Neural cell (in vitro differentiated cells): ENCODE measurements around the gene FAM53B. TPM values are rescaled to one million over a fixed set of nuclear protein-coding genes. Genes with fewer than 3 reads are reported as not detected.

Experiments
- H2AFZ ChIP-seq: fragments of 200-600, 300-800 bp; sonication (generic), shearing (Covaris generic); 2 replicates; pipeline ENCODE4 v1.6.0; 2014; ENCODE audit warnings: low read depth, mild to moderate bottlenecking, antibody characterized with exemption, low read length, moderate library complexity
- H3F3A ChIP-seq: fragments of 200-600 bp; shearing (Covaris generic); 2 replicates; pipeline ENCODE4 v1.6.1; 2016; ENCODE audit warnings: mild to moderate bottlenecking, moderate library complexity, mixed read lengths, antibody characterized with exemption, low read length; ENCODE audit not compliant: insufficient read depth, poor library complexity, severe bottlenecking
- H3K27ac ChIP-seq: fragments of 200-600, 300-800 bp; sonication (generic), shearing (Covaris generic); 2 replicates; pipeline ENCODE4 v1.5.1; 2014; ENCODE audit warnings: mild to moderate bottlenecking, low read length, moderate library complexity
- H3K27me3 ChIP-seq: fragments of 300-800, 200-600 bp; sonication (generic), shearing (Covaris generic); 2 replicates; pipeline ENCODE4 v1.6.0; 2014; ENCODE audit warnings: mild to moderate bottlenecking, low read depth, low read length, moderate library complexity; ENCODE audit not compliant: insufficient read depth
- H3K36me3 ChIP-seq: fragments of 300-800, 200-600 bp; sonication (generic), shearing (Covaris generic); 2 replicates; pipeline ENCODE4 v1.5.1; 2014; ENCODE audit warnings: mild to moderate bottlenecking, antibody characterized with exemption, low read length, moderate library complexity; ENCODE audit not compliant: insufficient read depth
- H3K4me2 ChIP-seq: fragments of 300-800, 200-600 bp; sonication (generic), shearing (Covaris generic); 2 replicates; pipeline ENCODE4 v1.6.0; 2014; ENCODE audit warnings: mild to moderate bottlenecking, low read length
- H3K4me3 ChIP-seq: fragments of 300-800, 200-600 bp; sonication (generic), shearing (Covaris generic); 2 replicates; pipeline ENCODE4 v1.5.1; 2014; ENCODE audit warnings: mild to moderate bottlenecking, low read length, moderate library complexity
- H3K79me2 ChIP-seq: fragments of 200-600 bp; shearing (Covaris generic); replicated peaks from 2 replicates; pipeline ENCODE4 v1.6.0; 2014; ENCODE audit warnings: mild to moderate bottlenecking, low read length, moderate library complexity; ENCODE audit not compliant: insufficient read depth
- H3K9ac ChIP-seq: fragments of 300-800, 200-600 bp; sonication (generic), shearing (Covaris generic); 2 replicates; pipeline ENCODE4 v1.6.1; 2016; ENCODE audit warnings: mild to moderate bottlenecking, low read length, mixed read lengths
- H3K9me2 ChIP-seq: fragments of 200-600 bp; shearing (Covaris generic); 2 replicates; pipeline ENCODE4 v1.6.1; 2016; ENCODE audit warnings: mild to moderate bottlenecking, low read length, mixed read lengths; ENCODE audit not compliant: insufficient read depth
- H3K9me3 ChIP-seq: fragments of 200-600, 300-800 bp; sonication (generic), shearing (Covaris generic); 2 replicates; pipeline ENCODE4 v1.6.1; 2016; ENCODE audit warnings: mild to moderate bottlenecking, mixed run types, low read length, moderate library complexity, mixed read lengths
- H4K20me1 ChIP-seq: fragments of 200-600 bp; shearing (Covaris generic); 2 replicates; pipeline ENCODE4 v1.6.1; 2016; ENCODE audit warnings: mild to moderate bottlenecking, mixed run types; ENCODE audit not compliant: insufficient read depth
- EP300 ChIP-seq: fragments of 450-650 bp; conservative IDR thresholded peaks from 2 replicates; pipeline ENCODE4 v1.6.1; 2014; ENCODE audit warnings: antibody characterized with exemption, mild to moderate bottlenecking, moderate library complexity; ENCODE audit not compliant: poor library complexity, severe bottlenecking
- EZH2 ChIP-seq: fragments of 200-600, 300-800 bp; shearing (Covaris generic), sonication (generic); IDR thresholded peaks from 2 replicates; pipeline ENCODE4 v1.6.1; 2014; ENCODE audit warnings: antibody characterized with exemption, low read length, borderline replicate concordance, mild to moderate bottlenecking; ENCODE audit not compliant: insufficient read depth, poor library complexity, severe bottlenecking
- MXI1 ChIP-seq: fragments of 450-650 bp; conservative IDR thresholded peaks from 2 replicates; pipeline ENCODE4 v1.6.1; 2014; ENCODE audit warnings: antibody characterized with exemption, mild to moderate bottlenecking; ENCODE audit not compliant: poor library complexity, severe bottlenecking
- POLR2AphosphoS5 ChIP-seq: IDR thresholded peaks from 2 replicates; pipeline ENCODE4 v1.6.1; 2012
- RAD21 ChIP-seq: fragments of 450-650 bp; conservative IDR thresholded peaks from 2 replicates; pipeline ENCODE4 v1.6.1; 2014; ENCODE audit warnings: antibody characterized with exemption, mild to moderate bottlenecking, moderate library complexity
- SMC3 ChIP-seq: fragments of 450-650 bp; conservative IDR thresholded peaks from 2 replicates; pipeline ENCODE4 v1.6.1; 2014; ENCODE audit warnings: antibody characterized with exemption, mild to moderate bottlenecking, moderate library complexity; ENCODE audit not compliant: poor library complexity
- TAF1 ChIP-seq: IDR thresholded peaks from 2 replicates; pipeline ENCODE4 v1.6.1; 2012; ENCODE audit warnings: low read depth
- polyA plus RNA-seq: library from polyadenylated mRNA; depleted of rRNA; stranded (reverse); fragments of >200 nt; gene quantifications from 2 replicates; pipeline ENCODE4 v1.2.3, GENCODE V29; 2014
- small RNA-seq, 3 experiments: library from RNA; depleted of rRNA; stranded (forward); fragments of <200 nt; gene quantifications; one replicate each; pipeline ENCODE3, GENCODE V24; 2012
- TF ChIP-seq, protein P1 (sequence below): fragments of 450-650 bp; IDR thresholded peaks from 2 replicates; pipeline ENCODE4 v1.5.1; 2014; ENCODE audit warnings: antibody characterized with exemption, mild to moderate bottlenecking, moderate library complexity; ENCODE audit not compliant: poor library complexity, severe bottlenecking
- TF ChIP-seq, protein P2 (sequence below): IDR thresholded peaks from 2 replicates; pipeline ENCODE4 v1.6.1; 2012; ENCODE audit warnings: borderline replicate concordance

FAM53B gene
- polyA plus RNA-seq, 1 donor from 2014 or later: 21.8 TPM

DNA sequence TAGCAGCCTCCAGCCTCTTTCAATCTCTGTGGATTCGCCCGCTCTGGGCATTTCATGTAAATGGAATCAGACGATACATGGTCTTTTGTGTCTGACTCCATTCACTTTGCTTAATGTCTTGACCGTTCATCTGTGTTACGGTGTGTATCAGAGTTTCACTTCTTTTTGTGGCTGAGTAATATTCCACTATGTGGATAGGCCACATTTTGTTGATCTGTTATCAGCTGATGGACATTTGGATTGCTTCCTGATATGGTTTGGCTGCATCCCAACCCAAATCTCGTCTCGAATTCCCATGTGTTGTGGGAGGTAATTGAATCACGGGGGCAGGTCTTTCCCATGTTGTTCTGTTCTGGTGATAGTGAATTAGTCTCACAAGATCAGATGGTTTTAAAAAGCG lies 173.5 kb downstream of the FAM53B start:
- no peaks in the 10 kb centered on the region for H3K9me2 ChIP-seq
- H4K20me1 ChIP-seq: no peaks in the 10 kb centered on the region
- H3K79me2 ChIP-seq: no peaks in the 10 kb centered on the region
- no peak overlapping the region for H3K4me3 ChIP-seq
- no peak overlapping the region for H3K4me2 ChIP-seq
- no peaks in the 10 kb centered on the region for H3F3A ChIP-seq
- TF ChIP-seq TAF1 (no peak), MXI1 (no peak), EZH2 (no peak), POLR2AphosphoS5 (no peak), SMC3 (no peak), RAD21 (no peak), EP300 (no peak)
- H3K9ac ChIP-seq: no peak overlapping the region
- no peak overlapping the region for H2AFZ ChIP-seq
- no peaks in the 10 kb centered on the region for H3K36me3 ChIP-seq
- no peak overlapping the region for H3K27ac ChIP-seq
- no peaks in the 10 kb centered on the region for H3K9me3 ChIP-seq
- H3K27me3 ChIP-seq: no peaks in the 10 kb centered on the region

DNA sequence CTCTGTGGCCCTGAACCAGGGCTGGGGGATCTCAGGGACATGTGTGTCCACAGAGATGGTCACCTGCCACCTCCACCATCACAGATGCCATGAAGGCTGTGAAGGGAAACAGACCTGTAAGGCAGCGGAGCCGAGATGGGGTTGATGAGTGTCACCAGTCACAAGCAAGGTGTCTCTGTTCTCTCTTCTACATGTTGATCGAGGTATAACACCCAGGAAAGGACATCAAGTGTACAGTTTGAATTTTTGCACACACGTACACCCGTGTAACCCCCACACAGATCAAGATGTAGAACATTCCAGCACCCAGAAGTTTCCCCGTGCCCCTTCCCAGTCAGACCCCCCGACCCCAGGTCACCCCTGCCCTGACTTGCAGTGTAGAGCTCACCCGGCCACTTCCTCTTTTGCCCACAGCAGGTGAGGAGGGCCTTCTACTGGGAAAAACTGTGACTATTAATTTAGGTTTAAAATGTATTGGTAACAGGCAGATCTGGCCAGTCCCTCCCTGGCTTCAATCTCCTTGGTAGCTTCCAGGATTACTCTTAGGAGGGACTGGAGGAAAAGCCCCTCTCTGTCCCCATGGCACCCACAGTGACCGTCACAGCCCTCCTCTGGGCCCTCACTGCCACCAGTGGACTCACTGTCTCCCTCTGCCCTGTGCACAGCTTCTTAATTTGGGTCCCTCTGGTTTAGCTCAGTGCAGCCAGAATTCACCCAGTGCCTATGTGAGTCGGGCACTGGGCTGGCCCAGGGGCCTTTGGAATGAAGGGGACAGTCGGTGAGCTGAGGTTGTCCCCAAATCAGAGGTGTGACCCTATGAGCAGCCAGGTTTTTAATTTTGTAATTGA lies 174.3 kb downstream of the FAM53B start:
- Histone ChIP-seq H3K9me3 (no peaks in the 10 kb centered on the region), H3K9ac (no peak overlapping the region), H3K9me2 (no peaks in the 10 kb centered on the region), H3K36me3 (no peaks in the 10 kb centered on the region), H3K4me3 (no peak overlapping the region), H3K27me3 (no peaks in the 10 kb centered on the region), H3K79me2 (no peaks in the 10 kb centered on the region), H2AFZ (no peak overlapping the region), H3K27ac (no peak overlapping the region), H3K4me2 (no peak overlapping the region), H3F3A (no peaks in the 10 kb centered on the region), H4K20me1 (no peaks in the 10 kb centered on the region)
- TF ChIP-seq RAD21 (no peak), SMC3 (no peak), TAF1 (no peak), EP300 (no peak), MXI1 (no peak), EZH2 (no peak), POLR2AphosphoS5 (no peak)
- TF ChIP-seq, protein P1, sequence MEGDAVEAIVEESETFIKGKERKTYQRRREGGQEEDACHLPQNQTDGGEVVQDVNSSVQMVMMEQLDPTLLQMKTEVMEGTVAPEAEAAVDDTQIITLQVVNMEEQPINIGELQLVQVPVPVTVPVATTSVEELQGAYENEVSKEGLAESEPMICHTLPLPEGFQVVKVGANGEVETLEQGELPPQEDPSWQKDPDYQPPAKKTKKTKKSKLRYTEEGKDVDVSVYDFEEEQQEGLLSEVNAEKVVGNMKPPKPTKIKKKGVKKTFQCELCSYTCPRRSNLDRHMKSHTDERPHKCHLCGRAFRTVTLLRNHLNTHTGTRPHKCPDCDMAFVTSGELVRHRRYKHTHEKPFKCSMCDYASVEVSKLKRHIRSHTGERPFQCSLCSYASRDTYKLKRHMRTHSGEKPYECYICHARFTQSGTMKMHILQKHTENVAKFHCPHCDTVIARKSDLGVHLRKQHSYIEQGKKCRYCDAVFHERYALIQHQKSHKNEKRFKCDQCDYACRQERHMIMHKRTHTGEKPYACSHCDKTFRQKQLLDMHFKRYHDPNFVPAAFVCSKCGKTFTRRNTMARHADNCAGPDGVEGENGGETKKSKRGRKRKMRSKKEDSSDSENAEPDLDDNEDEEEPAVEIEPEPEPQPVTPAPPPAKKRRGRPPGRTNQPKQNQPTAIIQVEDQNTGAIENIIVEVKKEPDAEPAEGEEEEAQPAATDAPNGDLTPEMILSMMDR: no peak
- TF ChIP-seq, protein P2, sequence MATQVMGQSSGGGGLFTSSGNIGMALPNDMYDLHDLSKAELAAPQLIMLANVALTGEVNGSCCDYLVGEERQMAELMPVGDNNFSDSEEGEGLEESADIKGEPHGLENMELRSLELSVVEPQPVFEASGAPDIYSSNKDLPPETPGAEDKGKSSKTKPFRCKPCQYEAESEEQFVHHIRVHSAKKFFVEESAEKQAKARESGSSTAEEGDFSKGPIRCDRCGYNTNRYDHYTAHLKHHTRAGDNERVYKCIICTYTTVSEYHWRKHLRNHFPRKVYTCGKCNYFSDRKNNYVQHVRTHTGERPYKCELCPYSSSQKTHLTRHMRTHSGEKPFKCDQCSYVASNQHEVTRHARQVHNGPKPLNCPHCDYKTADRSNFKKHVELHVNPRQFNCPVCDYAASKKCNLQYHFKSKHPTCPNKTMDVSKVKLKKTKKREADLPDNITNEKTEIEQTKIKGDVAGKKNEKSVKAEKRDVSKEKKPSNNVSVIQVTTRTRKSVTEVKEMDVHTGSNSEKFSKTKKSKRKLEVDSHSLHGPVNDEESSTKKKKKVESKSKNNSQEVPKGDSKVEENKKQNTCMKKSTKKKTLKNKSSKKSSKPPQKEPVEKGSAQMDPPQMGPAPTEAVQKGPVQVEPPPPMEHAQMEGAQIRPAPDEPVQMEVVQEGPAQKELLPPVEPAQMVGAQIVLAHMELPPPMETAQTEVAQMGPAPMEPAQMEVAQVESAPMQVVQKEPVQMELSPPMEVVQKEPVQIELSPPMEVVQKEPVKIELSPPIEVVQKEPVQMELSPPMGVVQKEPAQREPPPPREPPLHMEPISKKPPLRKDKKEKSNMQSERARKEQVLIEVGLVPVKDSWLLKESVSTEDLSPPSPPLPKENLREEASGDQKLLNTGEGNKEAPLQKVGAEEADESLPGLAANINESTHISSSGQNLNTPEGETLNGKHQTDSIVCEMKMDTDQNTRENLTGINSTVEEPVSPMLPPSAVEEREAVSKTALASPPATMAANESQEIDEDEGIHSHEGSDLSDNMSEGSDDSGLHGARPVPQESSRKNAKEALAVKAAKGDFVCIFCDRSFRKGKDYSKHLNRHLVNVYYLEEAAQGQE: no peak

Small RNA genes lying within 50 kb of the gene (small RNA-seq; reads per million reads assigned to genes)
- gene RF00019: 0 to 1.2 (median 0) reads per million in 3 experiments

Other genes with a start within 250 kb of the FAM53B start
- 47.4 and 63.7 TPM in 2 replicates for gene EEF1AKMT2, start 47.5 kb upstream of the FAM53B start, polyA plus RNA-seq
- gene ABRAXAS2, start 57.4 kb upstream of the FAM53B start, polyA plus RNA-seq: 19.9 and 22.3 TPM in 2 replicates
- 47.7 and 49.4 TPM in 2 replicates for gene ZRANB1, start 197.7 kb upstream of the FAM53B start, polyA plus RNA-seq